ENCODE results near the gene DMAC2L. TPM values are rescaled to one million over a fixed set of nuclear protein-coding genes. Genes with fewer than 3 reads are reported as not detected.
A peak's percentile ranks its signal among the peaks of the same experiment; 100 is the strongest.

Gene DMAC2L
- total RNA-seq, 1 donor from 2014 or later = 10.9 TPM

DNA sequence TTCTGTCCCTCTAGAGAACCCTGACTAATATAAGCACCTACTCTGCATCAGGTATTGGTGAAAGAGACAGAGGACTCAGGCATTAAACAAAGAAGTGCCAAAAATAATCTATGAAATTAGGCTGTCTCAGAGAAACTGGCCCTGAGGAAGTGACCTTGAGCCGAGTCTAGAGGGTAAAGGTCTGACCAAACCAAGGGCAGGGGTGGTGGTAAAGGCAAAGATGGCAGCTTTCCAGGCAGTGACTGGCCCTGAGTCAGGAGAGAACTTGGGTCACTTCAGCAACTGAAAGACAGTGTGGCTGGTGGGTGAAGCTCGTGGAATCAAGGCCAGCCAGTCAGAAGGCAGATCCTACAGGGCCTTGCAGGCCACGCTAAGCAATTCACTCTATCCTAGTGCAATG is 54.0 kb downstream of the DMAC2L start:
- H3K27ac Mint-ChIP-seq (ENCODE audit: unreplicated experiment) = no peak overlapping the region
- Histone ChIP-seq H3K27me3 (ENCODE audit: insufficient read depth, low read length) (no peaks in the 10 kb centered on the region), H3K79me2 (ENCODE audit: insufficient read depth, low read length) (no peaks in the 10 kb centered on the region)

DNA sequence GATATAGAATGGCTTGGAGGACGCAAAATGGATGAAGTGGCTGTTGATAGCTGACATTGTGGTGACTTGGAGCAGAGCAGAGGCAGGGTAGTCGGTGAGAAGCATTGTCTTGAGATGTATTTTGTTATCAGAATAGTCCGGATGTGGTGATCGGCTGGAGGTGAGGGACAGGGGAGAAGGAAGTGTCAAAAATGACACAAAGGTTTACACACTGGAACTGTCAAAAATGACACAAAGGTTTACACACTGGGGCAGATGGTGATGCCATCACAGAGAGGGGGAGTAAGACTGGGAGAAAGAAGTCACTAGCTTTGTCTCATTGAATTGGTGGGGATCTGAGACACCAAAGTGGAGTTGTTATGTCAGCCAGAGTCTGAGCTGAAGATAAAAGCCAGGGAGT is 54.5 kb downstream of the DMAC2L start:
- Histone ChIP-seq H3K9ac (ENCODE audit: low read length) (no peak overlapping the region), H3K27me3 (ENCODE audit: insufficient read depth, low read length) (no peaks in the 10 kb centered on the region), H2AFZ (ENCODE audit: low read depth, low read length) (no peak overlapping the region), H3K27ac (ENCODE audit: low read depth, low read length) (no peak overlapping the region), H4K20me1 (ENCODE audit: insufficient read depth, low read length) (no peaks in the 10 kb centered on the region), H3K79me2 (ENCODE audit: insufficient read depth, low read length) (no peaks in the 10 kb centered on the region), H3K4me1 (ENCODE audit: insufficient read depth, low read length) (no peaks in the 10 kb centered on the region), H3K9me3 (ENCODE audit: insufficient read depth, low read depth, low read length) (no peaks in the 10 kb centered on the region), H3K4me2 (ENCODE audit: low read length) (no peak overlapping the region), H3K36me3 (ENCODE audit: insufficient read depth, low read length) (no peaks in the 10 kb centered on the region), H3K4me3 (ENCODE audit: insufficient read depth, low read depth, low read length) (no peak overlapping the region)
- Mint-ChIP-seq H3K9me3 (ENCODE audit: unreplicated experiment) (no peaks in the 10 kb centered on the region), H3K27me3 (ENCODE audit: low read depth, unreplicated experiment) (no peaks in the 10 kb centered on the region), H3K4me1 (ENCODE audit: low read depth, unreplicated experiment) (peaks cover 10% of the 10 kb centered on the region), H3K36me3 (ENCODE audit: low read depth, unreplicated experiment) (peaks cover 7% of the 10 kb centered on the region), H3K27ac (ENCODE audit: unreplicated experiment) (peak overlapping the region; percentile 63), H3K4me3 (ENCODE audit: unreplicated experiment) (no peak overlapping the region)
- FAIRE-seq = no peak
- DNase-seq (ENCODE audit: low read depth) = no peak
- TF ChIP-seq EZH2 (IDR thresholded peaks at IDR 0.05; ENCODE audit: insufficient read depth, low read length) = no peak
- TF ChIP-seq, protein P1, sequence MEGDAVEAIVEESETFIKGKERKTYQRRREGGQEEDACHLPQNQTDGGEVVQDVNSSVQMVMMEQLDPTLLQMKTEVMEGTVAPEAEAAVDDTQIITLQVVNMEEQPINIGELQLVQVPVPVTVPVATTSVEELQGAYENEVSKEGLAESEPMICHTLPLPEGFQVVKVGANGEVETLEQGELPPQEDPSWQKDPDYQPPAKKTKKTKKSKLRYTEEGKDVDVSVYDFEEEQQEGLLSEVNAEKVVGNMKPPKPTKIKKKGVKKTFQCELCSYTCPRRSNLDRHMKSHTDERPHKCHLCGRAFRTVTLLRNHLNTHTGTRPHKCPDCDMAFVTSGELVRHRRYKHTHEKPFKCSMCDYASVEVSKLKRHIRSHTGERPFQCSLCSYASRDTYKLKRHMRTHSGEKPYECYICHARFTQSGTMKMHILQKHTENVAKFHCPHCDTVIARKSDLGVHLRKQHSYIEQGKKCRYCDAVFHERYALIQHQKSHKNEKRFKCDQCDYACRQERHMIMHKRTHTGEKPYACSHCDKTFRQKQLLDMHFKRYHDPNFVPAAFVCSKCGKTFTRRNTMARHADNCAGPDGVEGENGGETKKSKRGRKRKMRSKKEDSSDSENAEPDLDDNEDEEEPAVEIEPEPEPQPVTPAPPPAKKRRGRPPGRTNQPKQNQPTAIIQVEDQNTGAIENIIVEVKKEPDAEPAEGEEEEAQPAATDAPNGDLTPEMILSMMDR (IDR thresholded peaks at IDR 0.05; ENCODE audit: insufficient read depth, low read depth, low read length) = no peak

More for the DNA sequence above, 54.0 kb downstream of the DMAC2L start:
- Histone ChIP-seq H3K4me2 (ENCODE audit: low read length) (no peak overlapping the region), H3K9me3 (ENCODE audit: insufficient read depth, low read depth, low read length) (no peaks in the 10 kb centered on the region), H2AFZ (ENCODE audit: low read depth, low read length) (no peak overlapping the region), H4K20me1 (ENCODE audit: insufficient read depth, low read length) (no peaks in the 10 kb centered on the region), H3K4me1 (ENCODE audit: insufficient read depth, low read length) (no peaks in the 10 kb centered on the region), H3K4me3 (ENCODE audit: insufficient read depth, low read depth, low read length) (no peak overlapping the region), H3K9ac (ENCODE audit: low read length) (no peak overlapping the region), H3K27ac (ENCODE audit: low read depth, low read length) (no peak overlapping the region), H3K36me3 (ENCODE audit: insufficient read depth, low read length) (no peaks in the 10 kb centered on the region)
- no peaks in the 10 kb centered on the region for H3K9me3 Mint-ChIP-seq (ENCODE audit: unreplicated experiment)
- H3K4me3 Mint-ChIP-seq (ENCODE audit: unreplicated experiment) = no peak overlapping the region
- H3K4me1 Mint-ChIP-seq (ENCODE audit: low read depth, unreplicated experiment) = peaks cover 10% of the 10 kb centered on the region
- TF ChIP-seq, protein P1 (IDR thresholded peaks at IDR 0.05; ENCODE audit: insufficient read depth, low read depth, low read length) = no peak
- TF ChIP-seq EZH2 (IDR thresholded peaks at IDR 0.05; ENCODE audit: insufficient read depth, low read length) = no peak
- no peak for DNase-seq (ENCODE audit: low read depth)
- H3K27me3 Mint-ChIP-seq (ENCODE audit: low read depth, unreplicated experiment) = no peaks in the 10 kb centered on the region
- no peak for FAIRE-seq
- H3K36me3 Mint-ChIP-seq (ENCODE audit: low read depth, unreplicated experiment) = peaks cover 7% of the 10 kb centered on the region

DNA sequence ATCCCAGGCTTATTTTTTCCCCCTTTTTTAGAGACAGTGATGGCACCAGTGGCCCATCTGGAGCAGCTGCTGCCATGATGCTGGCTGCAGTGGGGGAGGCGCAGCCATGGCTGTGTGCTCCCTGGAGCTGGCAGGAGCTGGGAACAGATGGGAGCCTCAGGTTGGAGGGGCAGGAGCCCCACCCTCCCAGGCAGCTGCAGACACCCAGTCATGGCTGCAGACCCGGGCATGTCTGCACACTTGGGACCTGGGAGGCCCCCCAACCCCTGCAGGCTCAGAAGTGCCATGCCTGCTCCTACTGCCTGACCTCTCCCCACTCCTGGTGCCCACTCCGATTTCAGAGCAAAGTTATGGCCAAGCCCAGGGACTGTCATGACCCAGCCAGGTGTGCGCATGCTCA is 59.4 kb downstream of the DMAC2L start:
- peaks cover 5% of the 10 kb centered on the region for H3K36me3 Mint-ChIP-seq (ENCODE audit: low read depth, unreplicated experiment)
- no peak overlapping the region for H3K27ac ChIP-seq (ENCODE audit: low read depth, low read length)
- FAIRE-seq = no peak

More for the DNA sequence above, 59.4 kb downstream of the DMAC2L start:
- Histone ChIP-seq H3K4me3 (ENCODE audit: insufficient read depth, low read depth, low read length) (no peak overlapping the region), H3K9me3 (ENCODE audit: insufficient read depth, low read depth, low read length) (no peaks in the 10 kb centered on the region), H3K4me2 (ENCODE audit: low read length) (no peak overlapping the region), H3K4me1 (ENCODE audit: insufficient read depth, low read length) (no peaks in the 10 kb centered on the region), H3K79me2 (ENCODE audit: insufficient read depth, low read length) (no peaks in the 10 kb centered on the region), H3K9ac (ENCODE audit: low read length) (no peak overlapping the region), H4K20me1 (ENCODE audit: insufficient read depth, low read length) (no peaks in the 10 kb centered on the region), H3K36me3 (ENCODE audit: insufficient read depth, low read length) (no peaks in the 10 kb centered on the region), H2AFZ (ENCODE audit: low read depth, low read length) (no peak overlapping the region), H3K27me3 (ENCODE audit: insufficient read depth, low read length) (no peaks in the 10 kb centered on the region)
- Mint-ChIP-seq H3K4me1 (ENCODE audit: low read depth, unreplicated experiment) (no peaks in the 10 kb centered on the region), H3K9me3 (ENCODE audit: unreplicated experiment) (no peaks in the 10 kb centered on the region), H3K4me3 (ENCODE audit: unreplicated experiment) (no peak overlapping the region), H3K27me3 (ENCODE audit: low read depth, unreplicated experiment) (no peaks in the 10 kb centered on the region), H3K27ac (ENCODE audit: unreplicated experiment) (no peak overlapping the region)
- TF ChIP-seq, protein P1 (IDR thresholded peaks at IDR 0.05; ENCODE audit: insufficient read depth, low read depth, low read length) = no peak
- no peak for TF ChIP-seq EZH2 (IDR thresholded peaks at IDR 0.05; ENCODE audit: insufficient read depth, low read length)
- DNase-seq (ENCODE audit: low read depth) = no peak
